Liver (tissue), 9 donors: ENCODE data around the gene NTN1. TPM values are rescaled to one million over a fixed set of nuclear protein-coding genes. Genes with fewer than 3 reads are reported as not detected.

Experiments
- DNase-seq: peaks from one replicate; pipeline ENCODE4 v3.0.0-alpha.2; 2017; ENCODE audit warnings: low spot score
- H3K27ac ChIP-seq, 2 donors: one replicate each; pipeline ENCODE4 v1.7.0; 2013; ENCODE audit warnings: inconsistent platforms in 2 of 2, low read length in 2 of 2, control low read depth in 1 of 2, low read depth in 1 of 2, mild to moderate bottlenecking in 1 of 2
- H3K27me3 ChIP-seq, 4 donors: one replicate each; pipeline versions ENCODE4 v1.6.1 to v1.7.0; 2013; ENCODE audit warnings: low read length in 3 of 4, inconsistent platforms in 1 of 4, mild to moderate bottlenecking in 1 of 4, moderate library complexity in 1 of 4; ENCODE audit not compliant: control insufficient read depth in 4 of 4, insufficient read depth in 4 of 4
- H3K36me3 ChIP-seq, 4 donors: one replicate each; pipeline versions ENCODE4 v1.6.1 to v1.7.0; 2013; ENCODE audit warnings: low read length in 3 of 4, mild to moderate bottlenecking in 3 of 4, low read depth in 1 of 4, moderate library complexity in 1 of 4; ENCODE audit not compliant: control insufficient read depth in 4 of 4, insufficient read depth in 3 of 4
- H3K4me1 ChIP-seq, 4 donors: one replicate each; pipeline versions ENCODE4 v1.6.1 to v1.7.0; 2013; ENCODE audit warnings: low read length in 3 of 4, mild to moderate bottlenecking in 3 of 4, moderate library complexity in 1 of 4; ENCODE audit not compliant: control insufficient read depth in 4 of 4, insufficient read depth in 4 of 4
- H3K4me3 ChIP-seq, 3 donors: one replicate each; pipeline versions ENCODE4 v1.6.1 to v1.7.0; 2013; ENCODE audit warnings: low read length in 3 of 3, control low read depth in 1 of 3, low read depth in 1 of 3, mild to moderate bottlenecking in 1 of 3
- H3K9ac ChIP-seq, 2 donors: one replicate each; pipeline ENCODE4 v1.7.0; 2013; ENCODE audit warnings: low read length in 2 of 2, mild to moderate bottlenecking in 2 of 2, moderate library complexity in 2 of 2, control low read depth in 1 of 2, low read depth in 1 of 2
- H3K9me3 ChIP-seq, 4 donors: one replicate each; pipeline versions ENCODE4 v1.6.1 to v1.7.0; 2013; ENCODE audit warnings: low read length in 3 of 4; ENCODE audit not compliant: control insufficient read depth in 4 of 4
- CTCF ChIP-seq: fragments of 150-350 bp; IDR thresholded peaks from 2 replicates; pipeline ENCODE4 v1.5.1; 2017; ENCODE audit warnings: improper control_type of control experiment, low read depth, low read length; ENCODE audit not compliant: missing input control
- EGR1 ChIP-seq, 2 donors: IDR thresholded peaks; 2 replicates each; pipeline ENCODE4 v1.6.1; 2016 to 2018; ENCODE audit warnings: antibody characterized with exemption in 2 of 2, low read depth in 2 of 2
- FOXA2 ChIP-seq: IDR thresholded peaks from 2 replicates; pipeline ENCODE4 v1.6.1; 2016; ENCODE audit warnings: antibody characterized with exemption
- GABPA ChIP-seq, 2 donors: IDR thresholded peaks in 1 of 2; conservative IDR thresholded peaks in 1 of 2; 2 replicates each; pipeline ENCODE4 v1.6.1; 2016; ENCODE audit warnings: antibody characterized with exemption in 2 of 2, mild to moderate bottlenecking in 1 of 2, moderate library complexity in 1 of 2
- HNF4A ChIP-seq, 2 donors: conservative IDR thresholded peaks; 2 replicates each; pipeline ENCODE4 v1.6.1; 2016; ENCODE audit warnings: antibody characterized with exemption in 2 of 2, mild to moderate bottlenecking in 2 of 2
- HNF4G ChIP-seq: IDR thresholded peaks from 2 replicates; pipeline ENCODE4 v1.6.1; 2016; ENCODE audit warnings: antibody characterized with exemption
- JUND ChIP-seq, 2 donors: IDR thresholded peaks; 2 replicates each; pipeline ENCODE4 v1.6.1; 2016; ENCODE audit warnings: antibody characterized with exemption in 2 of 2
- NR2F2 ChIP-seq: IDR thresholded peaks from 2 replicates; pipeline ENCODE4 v1.6.1; 2016; ENCODE audit warnings: antibody characterized with exemption
- SP1 ChIP-seq: IDR thresholded peaks from 2 replicates; pipeline ENCODE4 v1.6.1; 2018; ENCODE audit warnings: antibody characterized with exemption, mild to moderate bottlenecking
- TAF1 ChIP-seq: conservative IDR thresholded peaks from 2 replicates; pipeline ENCODE4 v1.6.1; 2016; ENCODE audit warnings: antibody characterized with exemption, mild to moderate bottlenecking
- YY1 ChIP-seq: IDR thresholded peaks from 2 replicates; pipeline ENCODE4 v1.6.1; 2016; ENCODE audit warnings: antibody characterized with exemption, mild to moderate bottlenecking
- ZBTB33 ChIP-seq: IDR thresholded peaks from 2 replicates; pipeline ENCODE4 v1.6.1; 2016; ENCODE audit warnings: antibody characterized with exemption
- WGBS: extraction: QIAGEN DNeasy Blood & Tissue Kit; methylation state at CpG from one replicate; pipeline ENCODE4 v1.1.7; 2013; 5-methylcytosine and 5-hydroxymethylcytosine counted together
- polyA plus RNA-seq, 2 donors: library from polyadenylated mRNA; stranded (reverse) in 1 of 2; unstranded in 1 of 2; fragments of 200-250 nt in 1 of 2; fragments of >200 nt in 1 of 2; fragmentation: Nextera tagmentation in 1 of 2; extraction: Ambion mirVana in 1 of 2; gene quantifications; one replicate each; pipeline versions ENCODE4 v1.2.1 to v1.2.3, GENCODE V29; 2013 to 2015
- total RNA-seq, 2 donors: library from RNA; depleted of rRNA; stranded (reverse); fragments of >200 nt; gene quantifications; one replicate each; pipeline ENCODE4 v1.2.3, GENCODE V29; 2014
- TF ChIP-seq, protein P1 (sequence below): IDR thresholded peaks from 2 replicates; pipeline ENCODE4 v1.6.1; 2016; ENCODE audit warnings: antibody characterized with exemption
- TF ChIP-seq, protein P2 (sequence below): IDR thresholded peaks from 2 replicates; pipeline ENCODE4 v1.6.1; 2016; ENCODE audit warnings: antibody characterized with exemption
- donor health status: healthy.
- donor health status: healthy.
- donor health status: healthy.
- donor health status: healthy.
- donor health status: healthy.

Gene NTN1
- total and polyA plus RNA-seq, 4 donors: 0.14 to 8.7 (median 4.3) TPM

DNA sequence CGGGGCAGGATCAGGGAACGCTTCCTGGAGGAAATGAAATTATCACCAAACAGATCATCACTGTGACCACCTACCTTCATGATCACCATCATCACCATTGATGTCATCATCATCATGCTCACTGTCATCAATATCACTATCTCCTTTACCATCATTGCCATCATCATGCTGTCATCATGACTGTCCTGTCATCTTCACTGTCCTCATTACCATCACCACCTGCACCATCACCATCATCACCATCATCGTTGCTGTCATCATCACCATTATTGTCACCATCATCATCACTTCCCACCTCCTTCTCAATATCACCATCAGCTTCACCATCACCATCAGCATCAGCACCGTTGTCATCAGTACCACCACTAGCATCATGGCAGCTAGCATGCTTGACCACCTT is 65.3 kb downstream of the NTN1 start:
- Histone ChIP-seq H3K9ac (no peak overlapping the region), H3K27ac (no peak overlapping the region), H3K27me3 (no peaks in the 10 kb centered on the region), H3K36me3 (no peaks in the 10 kb centered on the region), H3K9me3 (no peaks in the 10 kb centered on the region), H3K4me1 (peaks cover 0 to 20% (median 11%) of the 10 kb centered on the region in 4 donors), H3K4me3 (no peak overlapping the region)
- DNase-seq: no peak
- TF ChIP-seq, protein P1, sequence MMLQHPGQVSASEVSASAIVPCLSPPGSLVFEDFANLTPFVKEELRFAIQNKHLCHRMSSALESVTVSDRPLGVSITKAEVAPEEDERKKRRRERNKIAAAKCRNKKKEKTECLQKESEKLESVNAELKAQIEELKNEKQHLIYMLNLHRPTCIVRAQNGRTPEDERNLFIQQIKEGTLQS: no peak
- TF ChIP-seq GABPA (IDR thresholded peaks at IDR 0.05 in 1 of 2, conservative IDR thresholded peaks at IDR 0.05 in 1 of 2) (no peak), CTCF (no peak), HNF4G (no peak)
- WGBS: 93% methylated on average over 4 of the region's 4 CpGs

GRCh38 chr17:9087921-9088320 is 66.6 kb downstream of the NTN1 start:
- TF ChIP-seq EGR1 (IDR thresholded peaks at IDR 0.05; ENCODE audit: low read depth in 2 of 2) (no peak), SP1 (no peak), HNF4G (no peak), YY1 (no peak), HNF4A (conservative IDR thresholded peaks at IDR 0.05) (no peak), GABPA (IDR thresholded peaks at IDR 0.05 in 1 of 2, conservative IDR thresholded peaks at IDR 0.05 in 1 of 2) (no peak), TAF1 (no peak), JUND (IDR thresholded peaks at IDR 0.05) (no peak), NR2F2 (no peak), ZBTB33 (no peak), CTCF (no peak), FOXA2 (no peak)
- TF ChIP-seq, protein P2, sequence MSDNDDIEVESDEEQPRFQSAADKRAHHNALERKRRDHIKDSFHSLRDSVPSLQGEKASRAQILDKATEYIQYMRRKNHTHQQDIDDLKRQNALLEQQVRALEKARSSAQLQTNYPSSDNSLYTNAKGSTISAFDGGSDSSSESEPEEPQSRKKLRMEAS: no peak
- TF ChIP-seq, protein P1: no peak
- 90% methylated on average over 9 of the region's 9 CpGs for WGBS
- H3K4me1 ChIP-seq: peaks cover 0 to 14% (median 6%) of the 10 kb centered on the region in 4 donors
- no peaks in the 10 kb centered on the region for H3K27me3 ChIP-seq
- DNase-seq: no peak
- H3K27ac ChIP-seq: no peak overlapping the region
- H3K9ac ChIP-seq: no peak overlapping the region
- no peaks in the 10 kb centered on the region for H3K9me3 ChIP-seq
- no peak overlapping the region for H3K4me3 ChIP-seq
- H3K36me3 ChIP-seq: no peaks in the 10 kb centered on the region
